AG08395 (cell line): Measurements from ENCODE around the gene C4orf50.

Experiments
- DNase-seq: peaks from one replicate; pipeline ENCODE4 v3.0.0; 2012; ENCODE audit warnings: mixed read lengths, low spot score

C4orf50 gene

DNA sequence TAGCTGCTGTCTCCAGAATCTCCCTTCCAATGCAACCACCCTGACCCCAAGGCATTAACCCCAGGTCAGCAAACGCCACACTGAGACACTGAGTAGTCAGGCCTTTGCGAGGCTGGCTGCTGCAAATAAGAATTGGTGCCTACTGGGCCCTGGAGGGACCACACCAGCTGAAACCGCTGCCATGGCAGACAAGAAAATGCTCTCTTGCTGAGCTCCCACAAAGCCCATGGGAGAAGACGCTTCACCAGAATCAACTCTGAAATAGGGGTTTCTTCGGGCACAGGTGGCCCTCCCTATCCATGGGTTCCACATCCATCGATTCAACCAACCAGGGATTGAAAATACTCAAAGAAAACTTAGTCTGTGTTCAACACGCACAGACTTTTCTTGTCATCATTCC, 98.7 kb downstream of the C4orf50 start:
- DNase-seq, result no peak

DNA sequence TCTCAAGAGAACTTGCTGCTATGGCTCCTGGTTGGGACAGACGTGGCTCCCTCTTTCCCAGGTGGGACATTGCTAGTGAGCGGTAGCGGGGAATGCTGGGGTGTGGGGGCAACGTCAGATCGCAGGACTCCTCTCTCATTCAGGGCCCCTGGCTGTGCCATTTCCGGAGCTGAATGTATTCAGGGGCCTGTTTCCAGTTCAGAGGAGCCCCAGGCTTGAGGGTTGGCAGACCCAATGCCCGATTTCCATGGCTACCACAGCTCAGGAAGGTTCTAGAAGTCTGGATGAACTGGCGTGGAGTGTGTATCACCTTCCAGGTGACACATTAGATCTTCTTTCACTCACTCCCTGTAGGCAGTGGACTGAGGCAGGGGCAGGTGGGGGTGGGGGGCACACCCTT, 99.2 kb downstream of the C4orf50 start:
- DNase-seq, result no peak

DNA sequence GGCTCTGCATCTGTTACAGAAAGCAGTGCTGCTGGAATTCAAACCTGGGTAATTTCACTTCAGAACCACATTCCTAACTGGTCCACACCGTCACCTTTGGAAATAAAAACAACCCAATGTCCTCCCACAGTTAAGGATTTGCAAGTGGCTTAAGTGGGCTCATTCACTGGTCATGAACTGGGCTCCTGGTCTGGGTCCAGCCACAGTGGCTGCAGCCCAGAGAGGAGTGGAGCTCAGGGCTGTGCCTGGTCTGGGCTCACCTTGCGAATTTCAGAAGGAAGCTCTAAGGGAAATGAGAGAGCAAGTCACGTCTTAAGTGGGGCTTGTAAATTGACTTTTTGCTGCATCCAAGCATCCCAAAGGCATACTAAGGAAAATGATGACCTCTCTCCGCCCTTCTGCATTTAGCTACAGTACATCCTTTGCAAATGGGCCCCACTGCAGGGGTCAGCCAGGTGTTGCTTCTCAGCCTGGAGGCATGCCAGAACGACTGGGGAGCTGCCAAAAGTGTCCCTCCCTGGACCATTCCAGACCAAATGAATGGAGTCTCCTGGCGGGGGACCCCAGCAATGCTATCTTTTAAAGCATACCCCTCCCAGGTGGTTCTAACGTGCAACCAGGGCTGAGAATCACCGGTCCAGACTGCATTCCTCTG, 99.8 kb downstream of the C4orf50 start:
- no peak for DNase-seq

DNA sequence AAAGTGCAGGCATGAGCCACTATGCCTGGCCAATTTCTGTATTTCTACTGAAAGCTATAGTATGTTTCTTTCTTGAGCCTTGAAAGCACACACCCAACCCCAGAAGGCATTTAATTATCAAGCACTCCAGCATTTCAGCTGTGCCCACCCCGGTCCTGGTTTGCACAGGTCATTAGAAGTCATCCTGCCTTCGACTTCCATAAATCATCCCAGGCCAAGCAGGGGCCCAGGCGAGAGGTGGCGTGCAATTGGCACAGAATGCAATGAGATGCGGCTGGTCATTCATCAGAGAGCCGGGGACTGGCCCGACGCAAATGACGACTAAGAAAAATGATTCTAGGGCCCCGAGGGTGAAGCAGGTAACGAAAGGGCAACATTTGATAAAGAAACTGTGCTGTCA, 100.6 kb downstream of the C4orf50 start:
- no peak for DNase-seq

- DNase-seq, result no peak
Observed at GRCh38 chr4:5916229-5916628, 102.0 kb downstream of the C4orf50 start.

DNA sequence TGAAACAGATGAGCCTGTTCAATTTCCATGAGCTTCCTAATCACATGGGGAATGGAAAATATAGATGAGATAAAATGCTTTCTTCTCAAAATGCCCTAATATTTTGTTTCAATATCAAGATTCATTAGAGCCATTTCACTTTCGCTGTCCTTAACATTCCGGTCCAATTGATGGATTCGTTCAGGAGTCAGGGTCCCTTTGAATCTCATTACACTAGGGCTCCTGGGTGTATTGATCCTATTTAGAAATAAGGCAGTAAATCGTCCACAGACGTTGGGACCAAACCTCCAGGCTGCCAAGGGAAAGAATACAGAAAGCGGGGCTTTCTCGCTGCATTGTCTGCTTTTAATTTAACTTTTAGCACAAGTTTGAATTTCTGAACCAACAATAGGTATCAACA, 104.8 kb downstream of the C4orf50 start:
- no peak for DNase-seq

DNA sequence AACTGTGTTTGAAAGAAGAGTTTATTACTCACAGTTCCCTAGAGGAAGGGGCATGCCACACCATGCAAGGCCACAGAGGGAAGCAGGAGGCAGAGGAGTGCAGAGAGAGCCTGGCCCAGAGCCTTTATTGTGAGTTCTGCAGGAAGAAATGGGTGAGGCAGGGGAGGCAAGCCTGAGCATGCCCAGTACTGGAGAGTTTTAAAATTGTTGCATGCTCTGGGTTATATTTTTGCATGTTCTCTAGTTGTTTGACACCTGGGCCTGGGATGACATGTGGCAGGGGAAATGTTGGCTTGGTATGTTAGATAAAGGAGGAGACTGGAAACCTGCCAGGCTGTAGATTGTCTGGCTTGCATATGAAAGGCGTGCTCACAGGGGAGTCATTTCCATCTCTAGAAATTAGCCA, 105.6 kb downstream of the C4orf50 start:
- DNase-seq, result no peak

GRCh38 chr4:5908876-5909427, 109.3 kb downstream of the C4orf50 start:
- DNase-seq, result no peak

- DNase-seq, result no peak
Observed at GRCh38 chr4:5906191-5906590, 112.0 kb downstream of the C4orf50 start.

DNA sequence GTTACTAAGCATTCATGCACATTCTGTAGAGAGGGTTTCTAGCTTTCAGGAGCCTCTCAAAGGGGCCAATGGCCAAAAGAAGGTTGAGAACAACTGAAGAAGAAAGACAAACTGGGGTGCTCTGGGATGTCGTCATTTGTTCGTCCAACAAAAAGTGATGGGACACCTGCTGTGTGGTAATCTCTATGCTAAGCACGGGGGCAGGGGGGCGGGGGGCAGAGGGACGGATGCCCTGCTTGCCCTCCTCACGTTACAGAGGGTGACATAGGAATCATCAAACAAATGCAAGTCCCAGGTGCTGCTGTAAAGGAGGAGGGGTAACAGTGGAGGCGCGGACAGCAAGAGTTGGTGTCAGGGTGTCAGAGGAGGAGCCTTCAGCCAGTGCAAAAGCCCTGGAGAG, 112.5 kb downstream of the C4orf50 start:
- DNase-seq, result no peak

GRCh38 chr4:5900844-5901243, 117.4 kb downstream of the C4orf50 start:
- no peak for DNase-seq

DNA sequence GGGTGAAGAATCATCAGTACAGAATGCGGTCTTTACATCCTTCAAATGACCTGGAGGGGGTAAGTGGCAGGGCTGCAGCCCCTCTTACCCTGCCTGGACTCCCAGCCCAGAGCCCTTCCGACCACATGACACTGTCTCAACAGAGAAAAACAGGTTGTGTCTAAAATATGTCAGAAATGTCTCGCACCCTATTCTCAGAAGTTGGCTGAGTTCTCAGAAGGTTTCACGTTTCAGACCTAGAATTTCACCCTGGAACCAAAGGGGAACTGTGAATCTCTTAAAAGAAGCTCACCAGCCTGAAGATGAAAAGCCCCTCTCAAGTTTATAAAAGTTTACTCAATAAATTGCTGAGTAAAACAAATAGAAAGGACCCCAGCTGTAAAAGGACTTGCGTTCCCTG, 118.3 kb downstream of the C4orf50 start:
- no peak for DNase-seq

GRCh38 chr4:5899396-5899795, 118.8 kb downstream of the C4orf50 start:
- DNase-seq, result no peak

GRCh38 chr4:5897674-5898073, 120.6 kb downstream of the C4orf50 start:
- DNase-seq, result no peak

- DNase-seq, result no peak
Observed at GRCh38 chr4:5895287-5895686, 122.9 kb downstream of the C4orf50 start.

DNA sequence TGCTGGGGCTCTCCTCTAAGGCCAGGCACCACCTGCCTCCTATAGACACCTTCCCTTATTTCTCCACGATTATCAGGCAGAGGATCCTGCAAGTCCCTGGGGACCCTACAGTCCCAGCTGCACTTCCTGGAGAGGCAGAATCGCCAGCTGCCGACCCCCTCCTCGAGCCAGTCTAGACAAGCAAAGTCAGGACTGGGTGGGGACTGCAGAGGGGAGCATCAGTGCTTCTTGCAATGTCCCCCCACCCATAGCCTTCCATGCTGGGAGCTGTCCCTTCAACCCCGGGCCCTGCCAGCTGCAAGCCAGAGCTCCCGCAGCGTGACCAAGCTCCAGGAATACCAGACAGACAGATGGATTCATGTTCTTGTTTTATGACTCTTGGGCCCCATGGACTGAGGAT, 124.0 kb downstream of the C4orf50 start:
- DNase-seq, result no peak

DNA sequence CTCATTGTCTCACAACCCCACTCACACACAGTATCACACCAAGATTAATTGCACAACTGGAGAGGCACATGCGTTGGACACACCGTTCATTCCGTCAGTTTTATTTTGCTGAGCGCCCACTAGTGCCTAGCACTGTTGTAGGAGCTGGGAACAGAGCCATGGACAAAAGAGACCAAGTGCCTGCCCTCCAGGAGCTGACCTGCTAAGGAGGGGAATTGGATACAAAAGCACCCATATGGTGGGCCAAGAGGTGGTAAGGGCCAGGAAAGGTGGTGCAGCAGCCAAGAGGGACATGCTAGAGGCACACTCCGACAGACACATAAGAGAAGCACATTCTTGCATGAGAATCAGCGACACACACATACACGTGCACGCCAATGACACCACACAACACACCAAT, 124.6 kb downstream of the C4orf50 start:
- no peak for DNase-seq

DNA sequence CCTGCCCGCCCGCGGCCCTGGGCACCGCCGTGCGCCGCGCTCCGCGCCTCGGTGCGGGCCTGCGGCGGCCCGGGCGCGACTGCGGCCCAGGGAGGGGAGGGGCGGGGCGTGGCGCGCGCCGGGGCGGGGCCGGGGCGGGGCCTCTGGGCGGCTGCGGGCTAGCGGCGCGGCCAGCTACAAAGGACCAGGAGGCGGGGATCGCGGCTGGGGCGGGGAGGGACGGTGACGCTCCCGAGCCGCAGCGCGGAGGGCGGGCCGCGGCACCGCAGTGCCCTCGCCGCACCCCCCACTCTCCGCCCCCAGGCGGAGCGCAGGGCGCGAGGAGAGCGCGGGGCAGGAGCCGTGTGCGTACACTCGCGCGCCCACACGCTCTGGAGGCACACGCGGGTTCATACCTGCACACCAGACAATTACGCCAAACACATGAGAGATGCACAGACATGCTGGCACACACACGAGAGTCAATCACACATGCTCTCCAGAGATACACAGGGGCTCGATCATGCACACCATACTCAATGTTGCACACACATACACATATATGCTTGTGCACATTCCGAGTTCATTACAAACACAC, 125.1 kb downstream of the C4orf50 start, which contains the start of gene CRMP1:
Gene CRMP1 (minus strand): TSS at position 83 of the 577 bp plus-strand sequence. CDS start 117 bp downstream, outside the sequence.
- DNase-seq, result peak; percentile 34

DNA sequence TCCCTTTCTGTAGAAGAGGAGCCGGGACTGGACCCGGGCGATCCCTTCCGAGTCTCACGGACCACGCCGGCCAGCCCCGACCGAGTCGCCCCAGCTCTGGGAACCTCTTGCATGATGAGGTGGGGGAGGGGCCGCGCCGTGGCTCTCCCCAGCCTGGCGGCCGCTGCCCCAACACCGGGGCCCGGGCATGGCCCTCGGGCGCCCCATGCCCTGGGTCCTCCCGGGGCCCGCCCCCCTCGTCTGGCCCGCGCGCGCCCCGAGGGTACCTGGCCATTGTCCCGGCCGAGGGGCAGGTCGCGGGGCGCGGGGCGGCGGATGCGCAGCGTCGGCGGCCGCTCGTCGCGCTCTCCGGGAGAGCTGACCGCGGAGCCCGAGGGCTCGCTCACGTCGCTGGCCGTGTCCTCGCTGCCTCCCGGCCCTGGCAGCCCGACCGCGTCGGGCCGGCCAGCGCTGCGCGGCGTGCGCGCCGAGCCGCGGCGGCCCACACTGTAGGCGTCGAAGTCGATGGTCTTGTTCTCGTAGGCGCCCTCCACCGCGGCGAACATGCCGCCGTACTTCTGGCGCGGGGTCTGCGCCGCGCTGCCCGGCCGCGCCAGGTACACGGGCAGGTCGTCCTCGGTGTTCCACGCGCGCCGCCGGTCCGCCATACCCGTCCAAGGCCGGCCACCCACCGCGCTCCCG, 125.8 kb downstream of the C4orf50 start:
- no peak for DNase-seq

GRCh38 chr4:5891563-5892322, 126.5 kb downstream of the C4orf50 start:
- DNase-seq, result no peak

DNA sequence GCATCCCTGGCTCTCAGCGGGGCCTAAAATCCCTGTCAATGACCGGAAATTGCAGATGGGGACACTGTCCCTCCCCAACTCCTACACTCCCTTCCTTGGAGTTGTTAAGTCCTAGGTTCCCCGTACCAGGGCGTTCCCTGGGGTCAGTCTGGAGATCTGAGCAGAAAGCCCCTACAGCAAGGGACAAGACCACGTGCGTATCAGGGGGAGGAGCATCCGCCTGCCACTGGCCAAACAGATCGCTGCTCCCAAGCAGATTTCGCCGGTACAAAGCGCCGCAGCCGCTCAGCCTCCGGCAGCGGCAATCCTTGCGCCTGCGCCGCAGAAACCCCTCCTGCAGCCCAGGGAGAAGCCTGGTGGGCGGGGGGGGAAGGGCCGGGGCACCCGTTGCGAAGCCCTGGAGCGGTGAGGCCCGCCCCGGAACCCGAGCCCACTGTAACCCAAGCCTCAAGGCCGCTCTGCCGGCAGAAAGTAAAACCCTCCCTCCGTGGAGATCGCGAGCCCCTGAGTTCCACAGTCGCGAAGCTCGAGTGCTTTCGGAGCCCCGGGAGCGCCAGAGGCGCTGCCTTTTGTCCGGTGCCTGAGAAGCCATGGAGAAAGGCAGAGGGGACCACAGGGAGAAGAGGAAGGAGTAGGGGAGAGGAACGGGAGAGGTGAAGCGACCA, 128.0 kb downstream of the C4orf50 start:
- no peak for DNase-seq
